ENCODE results near the gene IZUMO3.
"Not testable (repeated sequence)": the region's sequence is repeated elsewhere in the genome, so short reads cannot be mapped to it uniquely, and the experiment has no call there.

Gene IZUMO3, protein sequence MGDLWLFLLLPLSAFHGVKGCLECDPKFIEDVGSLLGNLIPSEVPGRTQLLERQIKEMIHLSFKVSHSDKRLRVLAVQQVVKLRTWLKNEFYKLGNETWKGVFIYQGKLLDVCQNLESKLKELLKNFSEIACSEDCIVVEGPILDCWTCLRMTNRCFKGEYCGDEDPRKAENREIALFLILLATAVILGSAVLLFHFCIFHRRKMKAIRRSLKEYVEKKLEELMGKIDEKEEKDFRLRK

DNA sequence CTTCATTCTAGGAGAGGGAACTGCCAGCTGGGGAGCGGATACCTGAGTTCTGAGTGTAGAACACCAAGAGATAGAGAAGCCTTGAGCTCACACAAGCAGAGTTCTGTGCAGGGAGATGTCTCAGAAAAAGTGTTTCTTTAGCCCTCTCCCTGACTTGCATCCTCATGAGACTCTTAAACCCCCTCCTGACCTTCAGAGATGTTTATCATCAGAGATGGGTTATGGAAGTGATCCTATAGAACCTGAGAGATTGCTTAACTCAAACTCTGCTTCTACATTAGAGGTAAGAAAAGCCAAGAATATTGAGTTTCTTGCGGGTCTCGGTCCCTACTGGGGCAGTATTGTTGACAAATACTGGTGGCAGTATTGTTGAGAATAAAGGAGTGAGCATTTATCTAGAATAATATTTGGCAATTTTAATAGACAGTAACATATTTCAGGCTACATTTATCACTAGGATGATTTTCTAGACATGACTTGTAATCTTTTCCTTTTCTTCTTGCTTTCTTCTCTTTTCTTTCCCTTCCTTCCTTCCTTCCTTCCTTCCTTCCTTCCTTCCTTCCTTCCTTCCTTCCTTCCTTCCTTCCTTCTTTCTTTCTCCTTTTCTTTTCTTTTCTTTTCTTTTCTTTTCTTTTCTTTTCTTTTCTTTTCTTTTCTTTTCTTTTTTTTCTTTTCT is at the start of gene IZUMO3:
Gene IZUMO3 (minus strand): TSS at position 51 of the 676 bp plus-strand sequence. CDS start 248 bp downstream, outside the sequence.
- no peak for DNase-seq (ENCODE audit: low read depth)

DNA sequence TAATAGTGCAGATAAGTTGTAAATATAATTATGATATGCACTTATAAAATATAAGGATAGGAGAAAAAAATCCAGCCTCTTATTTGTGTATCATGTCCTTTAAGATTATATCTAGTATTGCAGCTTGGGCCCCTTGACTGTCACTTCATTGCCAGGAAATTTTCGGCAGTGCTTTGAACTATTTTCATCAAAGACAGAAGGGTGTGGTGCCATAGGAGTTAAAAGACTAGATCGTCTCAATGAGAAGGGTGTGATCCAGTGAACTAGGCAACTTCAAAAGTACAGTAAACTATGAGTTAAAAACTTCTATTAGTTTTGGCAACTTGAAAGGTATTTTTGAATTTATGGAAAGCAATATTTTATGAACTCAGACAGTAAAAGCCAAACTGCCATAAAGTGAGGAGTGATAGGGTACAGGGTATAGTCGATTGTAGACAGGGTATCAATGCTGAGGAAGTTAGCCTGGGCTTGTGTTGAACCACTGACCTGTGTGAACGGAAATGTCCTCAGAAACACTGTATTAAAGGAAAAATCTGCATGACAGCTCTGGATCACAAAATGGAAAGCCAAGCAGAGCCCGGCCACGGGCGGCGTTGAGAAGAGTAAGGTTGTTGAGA is 48.6 kb upstream of the IZUMO3 start:
- no peak for DNase-seq (ENCODE audit: low read depth)

DNA sequence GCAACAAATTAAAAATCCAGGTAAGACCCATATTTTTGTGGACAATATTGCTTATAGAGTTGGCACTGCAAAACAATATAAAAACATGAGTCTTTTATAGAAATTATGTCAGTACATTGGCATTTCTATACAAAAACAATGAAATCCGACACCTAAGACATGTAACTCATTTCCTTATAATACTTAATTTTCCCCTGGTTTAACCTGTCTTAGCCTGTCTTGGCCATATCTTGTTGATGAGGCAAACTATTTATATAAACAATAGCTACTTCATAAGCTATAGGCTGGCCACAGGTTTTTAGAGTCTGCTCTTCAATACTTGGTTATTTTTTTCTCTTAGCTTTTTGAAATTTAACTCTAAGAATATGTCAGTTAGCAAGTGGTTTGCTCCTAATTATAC is 44.7 kb upstream of the IZUMO3 start:
- DNase-seq (ENCODE audit: low read depth) = peak; percentile 7

DNA sequence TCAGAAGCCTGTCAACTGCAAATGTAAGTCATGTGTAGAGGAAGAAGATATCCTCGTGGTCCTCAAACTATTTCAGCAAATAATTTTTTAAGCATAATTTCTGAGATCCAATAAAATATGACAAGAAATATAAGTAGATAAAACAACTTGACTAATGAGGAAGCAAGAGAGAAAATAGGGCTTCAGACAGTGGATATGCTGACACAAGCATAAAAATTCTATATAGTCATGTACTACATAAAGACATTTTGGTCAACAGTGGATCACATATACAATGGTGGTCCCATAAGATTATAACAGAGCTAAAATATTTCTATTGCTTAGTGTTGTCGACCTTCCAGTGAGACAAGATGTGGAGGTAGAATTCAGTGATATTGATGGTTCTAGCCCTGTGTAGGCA is 42.2 kb upstream of the IZUMO3 start:
- DNase-seq (ENCODE audit: low read depth) = no peak

DNA sequence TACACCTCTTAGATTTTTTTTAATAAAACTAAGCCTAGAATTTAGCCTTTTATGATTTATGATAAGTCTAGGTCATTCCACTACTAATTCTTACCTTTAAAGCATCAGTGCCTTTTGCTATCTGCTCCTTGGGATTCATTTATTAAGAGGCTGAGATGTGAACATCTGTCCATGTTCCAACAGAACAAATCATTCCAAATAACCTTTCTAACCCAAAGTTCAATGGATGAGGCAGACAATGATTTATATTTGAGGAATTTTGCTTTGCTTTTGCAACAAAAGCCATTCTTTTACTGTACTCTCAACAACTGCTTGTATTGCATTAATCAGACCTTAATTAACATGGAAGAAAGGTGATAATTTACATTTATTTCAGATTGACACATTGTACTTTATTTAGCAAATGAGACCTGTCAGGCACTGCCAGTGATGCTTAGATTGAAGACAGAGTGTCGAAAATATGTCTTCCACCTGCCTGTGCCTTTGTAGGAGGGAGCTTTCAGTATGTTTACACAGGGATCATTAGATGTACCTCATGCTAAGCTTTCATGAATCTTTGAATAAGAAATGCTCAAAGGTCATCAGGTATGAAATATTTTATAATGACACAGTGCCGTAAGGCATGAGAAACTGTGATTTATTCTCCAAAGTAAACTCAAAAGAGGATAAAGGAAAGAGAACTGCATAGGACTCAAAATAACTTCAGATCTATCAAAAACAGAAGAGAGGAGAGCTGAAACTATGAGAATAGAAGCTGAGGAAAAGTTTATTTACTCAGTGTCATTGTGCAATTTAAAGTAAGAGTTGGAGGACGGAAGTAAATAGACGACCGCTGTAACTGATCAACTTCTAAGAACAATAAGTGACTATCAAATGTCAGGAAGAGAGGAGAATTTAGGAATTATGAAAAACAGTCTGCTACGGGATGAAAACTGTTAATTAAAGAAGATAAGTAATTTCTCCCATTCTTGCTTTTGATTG is 36.7 kb upstream of the IZUMO3 start:
- DNase-seq (ENCODE audit: low read depth) = no peak

DNA sequence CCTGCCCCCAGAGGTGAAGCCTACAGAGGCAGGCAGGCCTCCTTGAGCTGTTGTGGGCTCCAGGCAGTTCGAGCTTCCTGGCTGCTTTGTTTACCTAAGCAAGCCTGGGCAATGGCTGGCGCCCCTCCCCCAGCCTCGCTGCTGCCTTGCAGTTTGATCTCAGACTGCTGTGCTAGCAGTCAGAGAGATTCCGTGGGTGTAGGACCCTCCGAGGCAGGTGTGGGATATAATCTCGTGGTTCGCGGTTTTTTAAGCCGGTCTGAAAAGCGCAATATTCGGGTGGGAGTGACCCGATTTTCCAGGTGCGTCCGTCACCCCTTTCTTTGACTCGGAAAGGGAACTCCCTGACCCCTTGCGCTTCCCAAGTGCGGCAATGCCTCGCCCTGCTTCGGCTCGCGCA is 34.3 kb upstream of the IZUMO3 start:
- not testable (repeated sequence) for DNase-seq (ENCODE audit: low read depth)

DNA sequence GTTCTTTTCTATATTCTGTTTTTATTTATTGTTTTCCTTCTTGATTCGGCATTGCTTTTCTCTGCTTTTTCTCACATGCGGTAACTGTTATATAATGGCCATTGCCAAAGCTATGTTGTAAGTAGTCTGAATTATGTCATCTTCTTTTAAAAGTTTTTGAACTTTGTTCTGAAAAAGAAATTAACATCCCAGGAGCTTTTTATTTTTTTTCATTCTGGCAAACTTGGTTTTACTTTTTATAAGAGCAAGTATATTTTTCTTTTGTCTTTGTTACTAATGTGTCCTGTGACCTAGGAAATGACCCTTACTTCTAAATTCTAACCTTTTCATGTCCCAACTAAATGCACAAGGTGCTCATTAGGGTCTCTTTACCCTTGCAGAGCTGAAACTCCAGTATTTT is 26.7 kb upstream of the IZUMO3 start:
- no peak for DNase-seq (ENCODE audit: low read depth)

DNA sequence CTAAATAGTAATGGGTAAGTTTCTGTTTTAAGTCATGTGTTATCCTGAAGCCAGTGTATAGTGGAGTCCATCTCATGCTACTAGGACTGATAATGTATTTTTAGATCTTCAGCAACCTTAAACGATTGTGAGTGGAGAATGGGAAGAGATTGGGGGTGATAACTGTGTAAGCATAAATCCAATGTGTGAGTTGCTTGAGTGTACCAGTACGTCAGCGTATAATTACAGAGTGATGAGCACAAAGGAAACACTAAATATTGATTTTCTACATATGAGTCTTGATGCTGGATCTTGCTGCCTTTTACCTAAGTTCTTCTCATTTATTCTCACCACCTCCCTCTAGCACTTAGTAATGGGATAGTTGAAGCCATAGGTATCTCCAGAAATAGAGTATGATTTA is 16.3 kb upstream of the IZUMO3 start:
- DNase-seq (ENCODE audit: low read depth) = no peak

DNA sequence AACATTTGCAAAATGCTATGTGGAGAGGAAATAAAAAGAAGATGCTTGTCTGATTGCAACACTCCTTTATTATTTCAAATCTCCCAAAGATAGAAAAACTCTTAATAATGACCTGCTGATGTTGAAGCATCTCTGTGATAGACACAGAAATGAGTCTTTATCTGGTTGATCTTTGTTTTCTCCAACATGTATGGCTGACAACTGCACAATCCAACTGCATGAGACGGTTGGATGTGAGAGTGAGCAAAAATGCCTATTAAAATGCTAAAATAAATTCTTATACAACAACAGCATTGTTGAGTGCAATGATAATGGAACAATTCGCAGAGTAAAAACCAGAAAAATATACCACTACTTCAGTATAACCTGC is 7.5 kb upstream of the IZUMO3 start:
- DNase-seq (ENCODE audit: low read depth) = no peak

DNA sequence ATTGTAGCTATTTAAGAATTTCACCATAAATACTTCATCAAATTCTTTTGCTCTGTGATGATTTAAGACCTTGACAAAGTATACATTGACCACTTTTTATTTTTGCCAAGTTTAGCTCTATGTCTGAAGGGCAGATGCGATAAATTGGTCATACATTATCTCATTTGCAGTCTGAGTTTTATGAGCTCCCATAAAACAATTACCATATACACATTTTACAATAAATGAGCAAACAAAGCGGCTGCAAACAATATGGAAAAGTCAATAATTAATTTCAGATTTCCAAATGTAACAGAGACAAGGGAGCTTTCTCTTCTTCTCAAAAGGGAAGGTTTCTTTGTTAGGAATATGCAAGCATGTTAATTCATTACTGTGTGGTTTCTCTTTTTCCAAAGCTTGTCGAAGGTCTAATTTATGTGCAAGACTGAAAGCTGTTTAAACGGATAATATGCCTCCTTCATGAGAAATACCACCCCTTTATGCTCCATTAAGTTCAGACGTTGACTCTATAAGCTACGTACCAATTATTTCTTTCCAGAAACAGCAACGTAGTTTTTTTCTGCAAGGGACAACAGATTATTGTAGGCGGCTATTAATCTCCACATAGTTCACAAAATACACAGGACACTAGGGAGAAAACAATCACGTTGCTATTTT is 7.0 kb upstream of the IZUMO3 start:
- DNase-seq (ENCODE audit: low read depth) = no peak

DNA sequence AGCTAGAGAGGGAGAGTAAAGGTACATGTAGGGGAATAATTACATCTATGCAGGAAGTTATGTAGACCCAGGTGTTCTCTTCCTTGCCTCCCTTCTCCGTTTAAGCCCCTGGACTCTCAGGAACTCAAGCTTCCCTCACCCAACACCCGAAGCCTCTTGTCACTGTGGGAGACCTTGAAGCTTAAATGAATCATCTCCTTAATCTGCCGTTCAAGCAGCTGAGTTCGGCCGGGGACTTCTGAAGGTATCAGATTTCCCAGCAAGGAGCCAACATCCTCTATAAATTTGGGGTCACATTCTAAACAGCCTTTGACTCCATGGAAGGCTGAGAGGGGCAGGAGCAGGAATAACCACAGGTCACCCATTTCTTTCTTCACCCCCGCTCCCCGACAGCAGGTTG is 412 bp downstream of the IZUMO3 start:
- DNase-seq (ENCODE audit: low read depth) = peak; percentile 3

DNA sequence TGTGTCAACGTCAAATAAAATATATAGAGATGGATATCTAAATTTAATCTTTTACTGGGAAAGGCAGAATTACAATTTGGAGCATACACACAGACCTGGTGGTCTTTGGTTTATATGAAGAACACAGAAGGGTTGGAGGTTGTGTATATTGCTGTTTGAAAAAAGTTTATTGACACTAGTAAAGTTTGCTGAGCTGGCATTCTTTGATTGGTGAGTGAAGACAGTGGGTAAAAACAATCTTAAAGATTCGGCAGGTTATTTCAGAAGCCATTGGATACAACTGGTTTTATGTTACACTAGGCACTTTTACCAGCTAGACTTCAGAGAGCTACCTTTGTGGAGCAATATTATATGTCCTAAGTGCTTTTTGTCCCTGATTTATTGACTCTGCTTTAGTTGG is 27.2 kb downstream of the IZUMO3 start:
- DNase-seq (ENCODE audit: low read depth) = no peak

DNA sequence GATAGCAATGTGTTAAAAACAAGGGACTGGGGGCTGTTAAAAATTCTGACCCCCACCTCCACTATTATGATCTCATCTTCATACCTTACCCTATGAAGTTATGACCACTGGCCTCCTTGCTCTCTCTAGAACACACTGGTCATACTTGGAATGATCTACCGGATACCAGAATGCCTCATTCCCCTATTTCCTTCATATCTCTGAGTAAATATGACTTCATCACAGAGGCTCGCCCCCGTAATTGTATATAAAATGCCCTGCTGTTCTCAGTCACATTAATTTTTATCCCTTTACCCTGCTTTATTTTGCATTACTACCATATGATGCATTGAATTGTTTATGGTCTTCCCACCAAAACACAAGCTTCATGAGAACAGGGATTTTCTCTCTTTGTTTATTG is 29.2 kb downstream of the IZUMO3 start:
- peak; percentile 5 for DNase-seq (ENCODE audit: low read depth)

DNA sequence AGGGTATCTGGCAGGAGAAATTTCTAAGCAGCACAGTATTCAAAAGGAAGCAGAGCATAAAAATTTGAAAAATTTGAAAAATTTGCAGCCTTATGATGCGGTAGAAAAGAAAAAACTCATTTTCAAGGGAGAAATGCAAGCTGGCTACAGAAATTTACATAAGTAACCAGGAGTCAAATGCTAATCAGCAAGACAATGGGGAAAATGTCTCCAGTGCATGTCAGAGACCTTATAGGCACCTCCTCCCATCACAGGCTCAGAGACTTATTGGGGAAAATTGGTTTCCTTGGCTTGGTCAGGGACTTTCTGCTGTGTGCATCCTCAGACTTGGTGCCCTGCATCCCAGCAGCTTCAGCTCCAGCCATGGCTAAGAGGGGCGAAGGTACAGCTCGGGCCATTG is 35.8 kb downstream of the IZUMO3 start:
- no peak for DNase-seq (ENCODE audit: low read depth)

DNA sequence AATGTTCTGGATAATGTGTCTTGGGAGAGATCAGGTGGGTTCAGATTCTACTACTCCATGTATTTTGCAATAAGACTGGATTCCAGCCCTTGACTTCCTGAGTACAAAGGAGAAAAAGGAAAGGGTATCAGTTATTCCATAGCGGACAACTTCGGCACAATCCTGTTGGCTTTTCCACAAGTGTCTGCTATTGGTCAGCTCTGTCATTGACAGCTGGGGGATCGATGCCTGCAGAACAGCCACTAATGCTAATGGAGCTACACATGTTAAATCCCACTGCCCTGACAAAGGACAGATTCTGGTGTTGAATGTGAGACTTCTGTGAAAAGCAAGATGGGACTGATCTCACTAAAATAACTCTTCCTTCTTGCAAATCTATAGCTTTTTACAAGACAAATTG is 41.2 kb downstream of the IZUMO3 start:
- DNase-seq (ENCODE audit: low read depth) = no peak

DNA sequence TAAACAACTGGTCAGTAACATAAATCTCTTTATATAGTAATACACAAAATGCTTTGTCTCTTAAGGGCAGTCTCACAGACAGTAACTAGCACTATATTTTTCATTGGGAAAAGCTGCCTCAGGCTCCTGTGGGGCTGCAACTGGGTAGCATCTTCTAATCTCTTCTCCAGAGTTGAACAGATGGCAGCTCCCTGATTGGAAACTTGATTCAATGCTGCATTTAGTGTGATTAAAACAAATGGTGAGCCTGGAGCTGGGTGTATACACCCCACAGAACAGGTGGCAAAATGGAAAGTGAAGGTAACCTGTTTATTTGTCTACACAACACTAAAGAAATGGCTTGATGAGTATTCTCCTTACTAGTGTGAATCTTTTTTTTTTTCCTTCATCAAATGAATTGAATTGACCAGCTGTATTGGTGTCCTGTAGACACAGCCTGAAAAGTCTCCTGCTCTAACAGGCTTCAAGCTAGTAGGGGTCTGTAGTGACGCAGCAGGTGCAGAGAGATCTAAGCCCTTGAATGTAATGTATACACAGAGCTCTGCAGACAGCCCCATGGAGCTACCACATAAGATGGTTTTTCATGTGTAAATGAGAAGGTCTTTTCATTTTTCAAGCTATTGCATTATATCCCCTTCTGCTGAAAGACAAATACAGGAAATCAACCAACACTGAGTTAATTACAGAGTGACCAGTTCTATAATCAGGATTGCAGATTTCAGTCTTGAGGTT is 43.3 kb downstream of the IZUMO3 start:
- DNase-seq (ENCODE audit: low read depth) = no peak

DNA sequence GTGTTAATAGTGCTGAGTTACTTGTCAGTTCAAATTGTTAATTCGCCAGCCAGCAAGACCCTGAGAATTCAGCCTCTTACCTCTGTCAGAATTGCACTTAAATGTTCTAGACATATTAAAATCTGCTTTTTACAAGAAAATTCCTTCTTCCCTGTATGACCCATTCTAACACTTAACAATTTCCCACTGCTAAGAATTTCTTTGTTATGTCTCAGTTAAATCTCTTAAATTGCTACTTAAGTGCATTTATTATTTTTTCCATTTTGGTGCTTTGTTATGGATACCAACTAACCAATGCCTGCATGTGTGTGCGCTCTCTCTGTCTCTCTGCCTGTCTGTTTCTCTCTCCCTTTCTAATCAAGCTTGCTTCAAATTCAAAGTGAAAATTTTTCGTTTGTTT is 44.9 kb downstream of the IZUMO3 start:
- no peak for DNase-seq (ENCODE audit: low read depth)

DNA sequence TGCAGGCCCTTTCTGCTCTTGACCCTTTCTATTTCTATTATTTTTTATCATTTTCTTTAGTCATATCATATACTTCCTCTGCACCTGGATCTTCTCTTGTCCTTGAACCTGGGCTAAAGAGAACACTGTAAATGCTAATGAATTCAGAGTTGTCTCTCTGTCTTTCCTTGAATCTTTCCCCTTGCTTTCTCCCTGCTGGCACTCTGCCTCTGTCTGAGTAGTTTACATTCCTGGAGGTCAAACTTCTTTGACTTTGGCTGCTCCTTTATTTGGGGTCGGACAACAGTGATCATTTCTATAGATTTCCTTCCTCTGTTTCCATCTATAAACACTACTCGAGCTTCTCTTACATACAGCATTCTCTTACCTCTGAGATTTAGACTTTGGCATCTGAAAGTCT is 47.1 kb downstream of the IZUMO3 start:
- DNase-seq (ENCODE audit: low read depth) = no peak

DNA sequence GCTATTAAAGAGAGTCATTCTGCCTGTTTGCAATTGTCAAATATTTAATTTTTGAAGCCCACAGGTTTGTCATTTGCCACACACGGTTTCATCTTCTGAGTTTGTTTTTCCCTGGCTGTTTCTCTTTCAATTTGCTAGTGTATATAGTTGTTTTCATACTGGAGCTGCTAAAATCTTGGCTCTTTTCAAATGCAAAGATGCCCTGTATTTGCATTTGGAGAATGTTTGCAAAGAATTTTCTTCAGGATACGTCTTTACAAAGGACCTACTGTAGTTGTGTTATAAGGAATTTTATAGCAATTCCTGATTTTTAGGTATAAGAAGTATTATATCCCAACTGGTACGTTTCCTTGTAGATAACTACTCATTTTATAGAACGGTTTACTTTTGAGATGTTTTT is 48.0 kb downstream of the IZUMO3 start:
- DNase-seq (ENCODE audit: low read depth) = no peak
